ENCODE measurements around the gene SH2D3C.

The SH2D3C gene

DNA sequence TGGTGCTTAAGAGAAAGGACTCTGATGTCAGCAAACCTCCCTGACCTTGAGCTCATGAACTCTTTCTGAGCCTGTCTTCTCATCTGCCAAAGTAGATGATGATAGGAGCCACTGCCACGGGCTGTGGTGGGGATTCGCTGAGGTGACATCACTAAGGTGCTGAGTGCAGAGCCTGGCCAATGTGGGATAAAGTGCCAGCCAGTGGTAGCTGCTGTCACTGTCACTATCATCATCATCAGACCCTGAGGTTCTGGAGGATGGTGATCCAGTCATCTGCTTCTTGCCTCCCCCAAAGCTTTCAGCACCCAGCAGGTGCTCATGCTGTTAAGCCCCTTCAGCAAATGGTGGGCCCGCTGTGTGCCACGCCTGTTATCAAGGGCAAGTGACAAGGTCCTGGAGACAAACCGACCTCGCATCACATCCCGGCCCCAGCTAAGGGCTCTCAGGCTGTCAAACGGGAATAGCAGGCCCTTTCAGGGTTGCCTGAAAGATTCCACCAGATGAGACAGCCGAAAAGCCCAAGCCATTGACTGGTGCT lies 30.6 kb upstream of the SH2D3C start:
- Histone ChIP-seq H3K4me3 (ENCODE audit: insufficient read depth, low read length, poor library complexity, severe bottlenecking) (no peak overlapping the region), H3K9me3 (ENCODE audit: insufficient read depth, low read length) (no peaks in the 10 kb centered on the region), H3K9ac (ENCODE audit: low read length) (no peak overlapping the region), H3K79me2 (ENCODE audit: insufficient read depth, low read length) (peaks cover 12% of the 10 kb centered on the region), H3K4me2 (ENCODE audit: low read depth, low read length, poor library complexity, severe bottlenecking) (no peak overlapping the region), H3K27ac (ENCODE audit: low read depth, low read length) (no peak overlapping the region), H3K9me2 (replicated peaks; ENCODE audit: insufficient read depth, low read length) (no peaks in the 10 kb centered on the region), H3K27me3 (ENCODE audit: low read length) (no peaks in the 10 kb centered on the region), H4K20me1 (ENCODE audit: low read depth, low read length) (no peaks in the 10 kb centered on the region), H3F3A (ENCODE audit: insufficient read depth) (no peaks in the 10 kb centered on the region), H2AFZ (ENCODE audit: low read depth, low read length, severe bottlenecking) (no peak overlapping the region), H3K36me3 (ENCODE audit: low read length) (no peaks in the 10 kb centered on the region)
- TF ChIP-seq EZH2phosphoT487 (conservative IDR thresholded peaks at IDR 0.05; ENCODE audit: low read length): no peak
- TF ChIP-seq, protein P1, sequence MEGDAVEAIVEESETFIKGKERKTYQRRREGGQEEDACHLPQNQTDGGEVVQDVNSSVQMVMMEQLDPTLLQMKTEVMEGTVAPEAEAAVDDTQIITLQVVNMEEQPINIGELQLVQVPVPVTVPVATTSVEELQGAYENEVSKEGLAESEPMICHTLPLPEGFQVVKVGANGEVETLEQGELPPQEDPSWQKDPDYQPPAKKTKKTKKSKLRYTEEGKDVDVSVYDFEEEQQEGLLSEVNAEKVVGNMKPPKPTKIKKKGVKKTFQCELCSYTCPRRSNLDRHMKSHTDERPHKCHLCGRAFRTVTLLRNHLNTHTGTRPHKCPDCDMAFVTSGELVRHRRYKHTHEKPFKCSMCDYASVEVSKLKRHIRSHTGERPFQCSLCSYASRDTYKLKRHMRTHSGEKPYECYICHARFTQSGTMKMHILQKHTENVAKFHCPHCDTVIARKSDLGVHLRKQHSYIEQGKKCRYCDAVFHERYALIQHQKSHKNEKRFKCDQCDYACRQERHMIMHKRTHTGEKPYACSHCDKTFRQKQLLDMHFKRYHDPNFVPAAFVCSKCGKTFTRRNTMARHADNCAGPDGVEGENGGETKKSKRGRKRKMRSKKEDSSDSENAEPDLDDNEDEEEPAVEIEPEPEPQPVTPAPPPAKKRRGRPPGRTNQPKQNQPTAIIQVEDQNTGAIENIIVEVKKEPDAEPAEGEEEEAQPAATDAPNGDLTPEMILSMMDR (IDR thresholded peaks at IDR 0.05; ENCODE audit: insufficient read depth, low read length, poor library complexity, severe bottlenecking): no peak

DNA sequence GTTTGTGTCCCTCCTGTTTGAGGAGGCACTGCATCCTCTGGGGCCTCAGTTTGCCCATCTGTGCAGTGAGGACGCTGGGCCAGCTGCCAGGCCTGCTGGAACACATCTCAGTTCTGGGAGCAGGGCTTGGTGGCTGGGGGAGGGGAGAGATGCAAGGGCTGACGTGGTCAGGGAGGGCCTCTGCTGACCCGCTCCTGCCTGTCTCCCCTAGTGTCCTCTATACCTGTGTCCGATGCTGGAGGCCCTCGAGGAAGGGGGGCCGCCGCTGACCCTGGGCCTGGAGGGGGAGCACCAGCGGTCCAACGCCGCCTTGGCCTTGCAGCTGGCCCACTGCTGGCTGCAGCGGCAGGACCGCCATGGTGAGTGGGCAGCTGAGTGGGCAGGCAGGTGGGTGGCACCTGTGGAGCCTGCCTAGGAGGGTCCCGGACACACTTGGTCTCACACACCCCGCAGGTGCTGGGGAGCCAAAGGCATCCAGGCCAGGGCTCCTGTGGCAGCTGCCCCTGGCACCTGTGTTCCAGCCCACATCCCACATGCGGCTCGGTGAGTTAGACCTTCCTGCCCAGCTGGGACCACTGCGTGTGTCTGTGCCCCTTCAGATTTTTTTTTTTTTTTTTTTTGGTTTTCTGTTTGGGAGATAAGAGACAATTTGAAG lies 30.0 kb upstream of the SH2D3C start:
- no peak overlapping the region for H3K9ac ChIP-seq (ENCODE audit: low read length)
- H3K27me3 ChIP-seq (ENCODE audit: low read length): no peaks in the 10 kb centered on the region
- no peak overlapping the region for H2AFZ ChIP-seq (ENCODE audit: low read depth, low read length, severe bottlenecking)
- H3F3A ChIP-seq (ENCODE audit: insufficient read depth): no peaks in the 10 kb centered on the region
- H3K4me2 ChIP-seq (ENCODE audit: low read depth, low read length, poor library complexity, severe bottlenecking): no peak overlapping the region
- no peak overlapping the region for H3K4me3 ChIP-seq (ENCODE audit: insufficient read depth, low read length, poor library complexity, severe bottlenecking)
- TF ChIP-seq, protein P1 (IDR thresholded peaks at IDR 0.05; ENCODE audit: insufficient read depth, low read length, poor library complexity, severe bottlenecking): no peak
- no peak for TF ChIP-seq EZH2phosphoT487 (conservative IDR thresholded peaks at IDR 0.05; ENCODE audit: low read length)
- H4K20me1 ChIP-seq (ENCODE audit: low read depth, low read length): no peaks in the 10 kb centered on the region
- H3K27ac ChIP-seq (ENCODE audit: low read depth, low read length): no peak overlapping the region
- H3K9me3 ChIP-seq (ENCODE audit: insufficient read depth, low read length): no peaks in the 10 kb centered on the region
- H3K36me3 ChIP-seq (ENCODE audit: low read length): no peaks in the 10 kb centered on the region
- no peaks in the 10 kb centered on the region for H3K9me2 ChIP-seq (replicated peaks; ENCODE audit: insufficient read depth, low read length)
- peaks cover 18% of the 10 kb centered on the region for H3K79me2 ChIP-seq (ENCODE audit: insufficient read depth, low read length)

DNA sequence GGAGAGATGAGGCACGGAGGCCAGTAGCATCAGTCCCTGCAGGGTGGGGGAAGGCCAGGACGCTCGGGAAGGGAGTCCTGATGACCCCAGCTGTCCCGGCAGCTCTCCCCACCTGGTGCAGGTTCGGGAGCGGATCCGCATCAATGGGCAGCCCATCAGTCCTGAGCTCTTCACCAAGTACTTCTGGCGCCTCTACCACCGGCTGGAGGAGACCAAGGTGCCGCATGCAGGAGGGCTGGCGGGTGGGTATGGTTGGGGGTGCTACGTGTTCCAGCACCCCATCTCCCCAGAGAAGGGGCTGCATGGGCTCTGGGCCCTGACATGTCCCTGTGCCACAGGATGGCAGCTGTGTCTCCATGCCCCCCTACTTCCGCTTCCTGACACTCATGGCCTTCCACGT lies 28.4 kb upstream of the SH2D3C start:
- Histone ChIP-seq H3K36me3 (ENCODE audit: low read length) (no peaks in the 10 kb centered on the region), H3F3A (ENCODE audit: insufficient read depth) (peaks cover 4% of the 10 kb centered on the region), H3K27me3 (ENCODE audit: low read length) (no peaks in the 10 kb centered on the region), H3K79me2 (ENCODE audit: insufficient read depth, low read length) (peaks cover 23% of the 10 kb centered on the region), H4K20me1 (ENCODE audit: low read depth, low read length) (no peaks in the 10 kb centered on the region), H2AFZ (ENCODE audit: low read depth, low read length, severe bottlenecking) (no peak overlapping the region), H3K9me2 (replicated peaks; ENCODE audit: insufficient read depth, low read length) (no peaks in the 10 kb centered on the region), H3K9me3 (ENCODE audit: insufficient read depth, low read length) (no peaks in the 10 kb centered on the region), H3K4me2 (ENCODE audit: low read depth, low read length, poor library complexity, severe bottlenecking) (no peak overlapping the region), H3K9ac (ENCODE audit: low read length) (no peak overlapping the region), H3K4me3 (ENCODE audit: insufficient read depth, low read length, poor library complexity, severe bottlenecking) (no peak overlapping the region), H3K27ac (ENCODE audit: low read depth, low read length) (no peak overlapping the region)
- TF ChIP-seq EZH2phosphoT487 (conservative IDR thresholded peaks at IDR 0.05; ENCODE audit: low read length): no peak
- TF ChIP-seq, protein P1 (IDR thresholded peaks at IDR 0.05; ENCODE audit: insufficient read depth, low read length, poor library complexity, severe bottlenecking): no peak

Data from SU-DHL-6 (cell line).